SU-DHL-6 (cell line): ENCODE measurements around the gene ZFX.

Experiments used
- H2AFZ ChIP-seq: fragments of 200-600 bp; sonication (generic); 2 replicates; pipeline ENCODE4 v1.6.1; 2014; ENCODE audit warnings: low read depth, mild to moderate bottlenecking, moderate library complexity, mixed read lengths, antibody characterized with exemption, low read length; ENCODE audit not compliant: severe bottlenecking
- H3F3A ChIP-seq: fragments of 200-600 bp; shearing (Covaris generic); 2 replicates; pipeline ENCODE4 v1.6.0; 2016; ENCODE audit warnings: antibody characterized with exemption, mild to moderate bottlenecking; ENCODE audit not compliant: insufficient read depth
- H3K27ac ChIP-seq: fragments of 200-600 bp; sonication (generic); 2 replicates; pipeline ENCODE4 v1.5.1; 2016; ENCODE audit warnings: low read depth, mild to moderate bottlenecking, low read length, moderate library complexity, mixed read lengths
- H3K27me3 ChIP-seq: fragments of 200-600 bp; sonication (generic), shearing (Covaris generic); 2 replicates; pipeline ENCODE4 v1.6.0; 2014; ENCODE audit warnings: mild to moderate bottlenecking, low read length
- H3K36me3 ChIP-seq: fragments of 200-600 bp; sonication (generic); 2 replicates; pipeline ENCODE4 v1.6.1; 2014; ENCODE audit warnings: mild to moderate bottlenecking, low read length, mixed read lengths
- H3K4me2 ChIP-seq: fragments of 300-600, 200-600 bp; shearing (Covaris generic), sonication (generic); 2 replicates; pipeline ENCODE4 v1.6.0; 2014; ENCODE audit warnings: low read length, low read depth, mild to moderate bottlenecking; ENCODE audit not compliant: poor library complexity, severe bottlenecking
- H3K4me3 ChIP-seq: fragments of 200-600 bp; sonication (generic); 2 replicates; pipeline ENCODE4 v1.5.1; 2014; ENCODE audit warnings: antibody characterized with exemption, low read length, mild to moderate bottlenecking, mixed read lengths; ENCODE audit not compliant: insufficient read depth, poor library complexity, severe bottlenecking
- H3K79me2 ChIP-seq: fragments of 200-600 bp; sonication (generic); 2 replicates; pipeline ENCODE4 v1.6.1; 2014; ENCODE audit warnings: mild to moderate bottlenecking, low read length, moderate library complexity; ENCODE audit not compliant: insufficient read depth
- H3K9ac ChIP-seq: fragments of 200-600 bp; sonication (generic); 2 replicates; pipeline ENCODE4 v1.7.0; 2014; ENCODE audit warnings: mild to moderate bottlenecking, low read length
- H3K9me2 ChIP-seq: fragments of 200-600 bp; sonication (generic); replicated peaks from 2 replicates; pipeline ENCODE4 v1.6.1; 2014; ENCODE audit warnings: low read length; ENCODE audit not compliant: insufficient read depth
- H3K9me3 ChIP-seq: fragments of 200-600 bp; sonication (generic); 2 replicates; pipeline ENCODE4 v1.6.1; 2014; ENCODE audit warnings: low read length, mixed read lengths; ENCODE audit not compliant: insufficient read depth
- H4K20me1 ChIP-seq: fragments of 200-600 bp; sonication (generic); 2 replicates; pipeline ENCODE4 v1.6.1; 2014; ENCODE audit warnings: low read depth, mild to moderate bottlenecking, antibody characterized with exemption, low read length, moderate library complexity, mixed read lengths
- EZH2phosphoT487 ChIP-seq: fragments of 200-600 bp; sonication (generic), shearing (Covaris generic); conservative IDR thresholded peaks from 2 replicates; pipeline ENCODE4 v1.6.1; 2018; ENCODE audit warnings: mild to moderate bottlenecking, antibody characterized with exemption, low read length, moderate library complexity, mixed read lengths
- TF ChIP-seq, protein P1 (sequence below): fragments of 200-600 bp; sonication (generic); IDR thresholded peaks from one replicate; pipeline ENCODE4 v1.5.1; 2017; ENCODE audit warnings: antibody characterized with exemption, mild to moderate bottlenecking, low read length, moderate library complexity; ENCODE audit not compliant: insufficient read depth, poor library complexity, severe bottlenecking

Gene ZFX

DNA sequence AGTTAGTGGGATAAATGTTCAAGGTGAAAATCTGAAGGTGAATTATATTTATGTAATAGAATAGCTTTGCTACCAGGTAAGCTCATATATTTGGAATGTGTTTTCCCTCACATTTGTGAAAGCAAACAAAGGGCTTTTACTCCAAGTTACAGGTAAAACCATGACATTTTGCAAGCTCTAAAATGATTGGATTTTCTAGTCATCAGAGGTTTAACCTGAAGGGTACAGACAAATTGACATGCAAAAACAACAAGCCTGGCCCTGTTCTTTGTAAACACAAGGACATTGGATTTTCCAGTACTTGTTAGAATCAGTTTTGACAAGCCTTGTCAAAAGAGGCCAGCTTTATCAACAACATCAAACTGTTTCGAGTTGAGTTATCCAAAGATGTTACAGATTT is 51.7 kb downstream of the ZFX start:
- no peaks in the 10 kb centered on the region; the same call in 1 of the 2 replicates for H3K36me3 ChIP-seq
- H3K4me2 ChIP-seq = no peak overlapping the region
- H3K79me2 ChIP-seq = peaks cover 80% of the 10 kb centered on the region
- H3K9ac ChIP-seq = no peak overlapping the region
- no peaks in the 10 kb centered on the region for H3K9me3 ChIP-seq
- no peaks in the 10 kb centered on the region for H3K9me2 ChIP-seq
- 0 out of 2 replicates have a peak, but pooled peaks cover 5% of the 10 kb centered on the region for H4K20me1 ChIP-seq
- no peak overlapping the region for H3K4me3 ChIP-seq
- no peak overlapping the region for H2AFZ ChIP-seq
- H3K27me3 ChIP-seq = no peaks in the 10 kb centered on the region
- no peaks in the 10 kb centered on the region for H3F3A ChIP-seq
- TF ChIP-seq, protein P1, sequence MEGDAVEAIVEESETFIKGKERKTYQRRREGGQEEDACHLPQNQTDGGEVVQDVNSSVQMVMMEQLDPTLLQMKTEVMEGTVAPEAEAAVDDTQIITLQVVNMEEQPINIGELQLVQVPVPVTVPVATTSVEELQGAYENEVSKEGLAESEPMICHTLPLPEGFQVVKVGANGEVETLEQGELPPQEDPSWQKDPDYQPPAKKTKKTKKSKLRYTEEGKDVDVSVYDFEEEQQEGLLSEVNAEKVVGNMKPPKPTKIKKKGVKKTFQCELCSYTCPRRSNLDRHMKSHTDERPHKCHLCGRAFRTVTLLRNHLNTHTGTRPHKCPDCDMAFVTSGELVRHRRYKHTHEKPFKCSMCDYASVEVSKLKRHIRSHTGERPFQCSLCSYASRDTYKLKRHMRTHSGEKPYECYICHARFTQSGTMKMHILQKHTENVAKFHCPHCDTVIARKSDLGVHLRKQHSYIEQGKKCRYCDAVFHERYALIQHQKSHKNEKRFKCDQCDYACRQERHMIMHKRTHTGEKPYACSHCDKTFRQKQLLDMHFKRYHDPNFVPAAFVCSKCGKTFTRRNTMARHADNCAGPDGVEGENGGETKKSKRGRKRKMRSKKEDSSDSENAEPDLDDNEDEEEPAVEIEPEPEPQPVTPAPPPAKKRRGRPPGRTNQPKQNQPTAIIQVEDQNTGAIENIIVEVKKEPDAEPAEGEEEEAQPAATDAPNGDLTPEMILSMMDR = no peak
- no peak for TF ChIP-seq EZH2phosphoT487
- H3K27ac ChIP-seq = no peak overlapping the region

DNA sequence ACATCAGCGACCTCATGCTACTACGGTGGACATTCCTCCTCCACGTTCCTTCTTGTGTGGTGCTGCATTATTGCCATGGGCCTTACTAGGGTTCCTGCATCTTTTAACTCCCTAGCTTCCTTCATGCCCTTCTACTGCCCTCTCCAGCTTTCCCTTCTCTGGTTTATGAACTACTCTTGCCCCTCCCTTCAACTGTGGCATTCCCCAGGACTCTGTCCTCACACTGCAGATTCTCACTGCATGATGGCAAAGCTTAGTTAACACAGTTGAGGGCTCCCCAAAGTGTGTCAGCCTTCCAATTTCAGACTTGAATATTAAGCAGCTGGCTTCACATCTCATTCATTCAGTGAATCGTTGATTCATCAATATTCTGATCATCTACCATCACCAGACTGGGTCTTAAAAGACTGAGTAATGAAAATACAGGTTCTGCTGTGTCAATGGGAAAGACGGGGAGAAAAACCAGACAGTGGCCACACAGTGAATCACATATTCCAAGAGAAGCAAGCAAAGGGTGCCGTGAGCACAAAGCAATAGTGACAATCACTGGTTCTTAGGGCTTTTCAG is 53.0 kb downstream of the ZFX start:
- 0 out of 2 replicates have a peak, but pooled peaks cover 5% of the 10 kb centered on the region for H4K20me1 ChIP-seq
- H3K79me2 ChIP-seq = peaks cover 66% of the 10 kb centered on the region
- no peaks in the 10 kb centered on the region for H3K9me3 ChIP-seq

DNA sequence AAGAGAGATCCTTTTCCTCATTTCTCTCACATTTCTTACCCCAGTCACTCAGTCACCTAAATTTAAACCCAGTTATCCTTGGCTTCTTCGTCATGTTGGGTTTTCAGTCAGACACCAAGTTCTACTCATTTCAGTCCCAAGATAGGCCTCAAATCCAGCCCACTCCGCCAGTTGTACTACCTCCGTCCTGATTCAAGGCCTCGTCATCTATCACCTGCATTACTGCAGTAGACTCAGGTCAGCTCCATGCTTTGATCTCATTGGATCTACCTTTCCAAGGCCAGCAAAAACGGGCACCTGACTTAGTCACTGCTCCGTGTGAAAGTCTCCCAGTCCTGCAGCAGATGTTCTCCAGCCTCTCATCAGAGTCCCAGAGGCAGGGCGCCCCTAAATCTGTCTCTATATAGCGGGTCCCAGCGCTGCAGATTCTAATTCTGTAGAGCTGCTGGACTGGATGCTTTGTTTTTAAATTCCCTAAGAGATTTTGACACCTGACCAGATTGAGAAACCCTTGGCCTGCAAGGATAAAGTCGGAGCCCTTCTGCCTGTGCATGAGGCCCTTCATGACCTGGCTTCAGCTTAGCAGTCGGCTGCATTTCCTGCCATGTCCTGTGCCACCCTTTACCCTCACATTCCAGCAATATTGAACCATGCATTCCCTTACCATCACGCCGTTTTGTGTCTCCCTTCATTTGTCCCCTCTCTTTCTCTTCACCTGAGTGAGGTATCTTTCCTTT is 53.7 kb downstream of the ZFX start:
- Histone ChIP-seq H2AFZ (no peak overlapping the region), H3K79me2 (peaks cover 63% of the 10 kb centered on the region), H4K20me1 (0 out of 2 replicates have a peak, but pooled peaks cover 5% of the 10 kb centered on the region), H3F3A (no peaks in the 10 kb centered on the region), H3K27me3 (no peaks in the 10 kb centered on the region), H3K9me3 (no peaks in the 10 kb centered on the region), H3K4me2 (no peak overlapping the region), H3K4me3 (no peak overlapping the region), H3K9ac (no peak overlapping the region), H3K27ac (no peak overlapping the region), H3K36me3 (no peaks in the 10 kb centered on the region; the same call in 1 of the 2 replicates), H3K9me2 (no peaks in the 10 kb centered on the region)
- TF ChIP-seq, protein P1 = no peak
- no peak for TF ChIP-seq EZH2phosphoT487

More for the DNA sequence above, 53.0 kb downstream of the ZFX start:
- H3K27ac ChIP-seq = no peak overlapping the region
- no peaks in the 10 kb centered on the region for H3K9me2 ChIP-seq
- no peaks in the 10 kb centered on the region for H3K27me3 ChIP-seq
- H2AFZ ChIP-seq = no peak overlapping the region
- H3K4me2 ChIP-seq = no peak overlapping the region
- no peak overlapping the region for H3K4me3 ChIP-seq
- H3F3A ChIP-seq = no peaks in the 10 kb centered on the region
- no peak overlapping the region for H3K9ac ChIP-seq
- no peak for TF ChIP-seq EZH2phosphoT487
- TF ChIP-seq, protein P1 = no peak
- H3K36me3 ChIP-seq = no peaks in the 10 kb centered on the region; the same call in 1 of the 2 replicates
